ENCODE data around the gene SPSB1.

The SPSB1 gene

DNA sequence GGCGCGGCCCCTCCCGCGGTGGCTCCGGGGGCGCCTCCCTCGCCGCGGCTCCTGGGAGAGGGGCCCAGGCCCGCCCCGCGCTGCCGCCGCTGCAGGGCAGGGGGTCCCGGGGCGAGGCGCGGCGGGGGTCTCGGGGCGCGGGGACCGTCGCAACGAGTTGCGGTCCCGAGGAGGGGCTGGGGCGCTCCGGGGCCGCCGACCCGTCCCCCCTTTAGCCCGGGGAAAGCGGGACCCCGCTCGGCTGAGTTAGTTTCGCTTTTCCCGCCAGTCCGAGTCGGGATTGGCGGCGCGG lies 493 bp downstream of the SPSB1 start:
- TF ChIP-seq CTCF (IDR thresholded peaks at IDR 0.05): no peak

- no peak for TF ChIP-seq CTCF (IDR thresholded peaks at IDR 0.05)
Measured at GRCh38 chr1:9293533-9294404, 1.1 kb downstream of the SPSB1 start.

- no peak for TF ChIP-seq CTCF (IDR thresholded peaks at IDR 0.05)
Measured at GRCh38 chr1:9294405-9294773, 1.7 kb downstream of the SPSB1 start.

- TF ChIP-seq CTCF (IDR thresholded peaks at IDR 0.05): no peak
Measured at GRCh38 chr1:9294910-9295636, 2.4 kb downstream of the SPSB1 start.

GRCh38 chr1:9295884-9296283 lies 3.2 kb downstream of the SPSB1 start:
- TF ChIP-seq CTCF (IDR thresholded peaks at IDR 0.05): no peak

GRCh38 chr1:9296850-9297249 lies 4.2 kb downstream of the SPSB1 start:
- no peak for TF ChIP-seq CTCF (IDR thresholded peaks at IDR 0.05)

GRCh38 chr1:9297831-9298230 lies 5.1 kb downstream of the SPSB1 start:
- no peak for TF ChIP-seq CTCF (IDR thresholded peaks at IDR 0.05)
